Fibroblast of skin of right biceps (primary cell): ENCODE measurements around the gene EIF2S1.
"Not testable (repeated sequence)": the region's sequence is repeated elsewhere in the genome, so short reads cannot be mapped to it uniquely, and the experiment has no call there.

Experiments used
- DNase-seq: peaks from one replicate; pipeline ENCODE4 v3.0.0-alpha.2; 2013

Gene EIF2S1

GRCh38 chr14:67413806-67414769, 54.0 kb downstream of the EIF2S1 start:
- DNase-seq: peak; percentile 93

DNA sequence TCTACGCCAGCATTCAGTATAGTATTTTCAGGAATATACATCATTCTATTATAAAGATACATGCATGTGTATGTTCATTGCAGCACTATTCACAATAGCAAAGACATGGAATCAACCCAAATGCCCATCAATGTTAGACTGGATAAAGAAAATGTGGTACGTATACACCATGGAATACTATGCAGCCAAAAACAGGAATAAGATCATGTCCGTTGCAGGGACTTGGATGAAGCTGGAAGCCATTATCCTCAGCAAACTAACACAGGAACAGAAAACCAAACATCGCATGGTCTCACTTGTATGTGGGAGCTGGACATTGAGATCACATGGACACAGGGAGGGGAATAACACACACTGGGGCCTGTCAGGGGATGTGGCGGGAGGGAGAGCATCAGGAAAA, 55.5 kb downstream of the EIF2S1 start:
- not testable (repeated sequence) for DNase-seq

- DNase-seq: no peak
Observed at GRCh38 chr14:67416085-67416484, 56.0 kb downstream of the EIF2S1 start.

- no peak for DNase-seq
Observed at GRCh38 chr14:67416810-67417209, 56.7 kb downstream of the EIF2S1 start.

GRCh38 chr14:67417633-67418032, 57.5 kb downstream of the EIF2S1 start:
- no peak for DNase-seq

- DNase-seq: no peak
Observed at GRCh38 chr14:67418401-67419191, 58.5 kb downstream of the EIF2S1 start.

DNA sequence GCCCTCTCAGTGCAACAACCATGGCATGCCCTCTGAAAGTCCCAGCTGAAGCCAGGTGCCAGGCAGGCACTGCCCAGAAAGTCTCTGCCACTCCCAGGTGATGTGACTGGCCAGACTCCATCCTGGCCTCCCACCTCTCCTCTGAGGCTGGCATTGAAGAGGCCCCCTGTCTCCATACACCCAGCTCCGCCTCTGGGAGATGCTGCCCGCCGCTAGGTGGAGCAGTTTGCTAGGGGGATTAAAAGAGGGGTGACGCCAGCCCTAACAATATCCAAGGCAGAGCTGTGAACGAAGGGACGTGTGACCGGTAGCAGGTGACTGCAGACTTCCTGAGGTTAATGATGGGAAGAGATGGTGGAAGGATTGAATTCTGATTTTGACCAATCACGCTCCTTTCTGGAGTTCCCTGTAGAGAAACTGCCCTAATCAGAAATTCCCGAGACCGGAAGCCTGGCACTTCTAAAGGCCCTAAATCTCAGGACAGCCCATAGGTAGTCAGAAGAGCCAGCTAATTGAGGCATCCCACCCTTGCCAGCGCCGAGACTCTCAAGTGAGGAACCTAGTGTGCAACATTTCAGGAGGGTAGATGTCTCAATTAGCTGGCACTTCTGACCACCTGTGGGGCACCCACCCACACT, 60.1 kb downstream of the EIF2S1 start:
- no peak for DNase-seq

GRCh38 chr14:67421356-67422224, 61.5 kb downstream of the EIF2S1 start:
- DNase-seq: no peak

DNA sequence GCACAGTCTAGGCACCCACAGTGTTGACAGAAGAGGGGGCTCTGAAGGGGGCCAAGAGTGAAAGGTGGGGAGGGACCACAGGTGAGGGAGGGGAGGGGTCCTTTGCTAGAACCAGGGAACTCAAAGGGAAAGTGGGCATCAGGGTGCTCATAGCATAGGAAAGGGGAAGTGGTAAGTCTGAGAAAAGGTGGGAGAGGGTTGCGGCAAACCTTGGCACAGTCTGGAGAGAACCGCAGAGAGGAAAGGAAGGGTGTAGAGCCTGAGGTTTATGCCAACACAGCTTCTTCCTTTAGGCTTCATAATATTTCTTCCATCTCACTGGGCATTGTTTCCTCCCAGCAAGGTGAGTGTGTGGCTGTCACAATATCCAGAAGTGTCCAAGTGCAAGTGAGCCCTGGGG, 63.3 kb downstream of the EIF2S1 start:
- DNase-seq: no peak

GRCh38 chr14:67424539-67424938, 64.4 kb downstream of the EIF2S1 start:
- DNase-seq: no peak

GRCh38 chr14:67425608-67426007, 65.5 kb downstream of the EIF2S1 start:
- no peak for DNase-seq

DNA sequence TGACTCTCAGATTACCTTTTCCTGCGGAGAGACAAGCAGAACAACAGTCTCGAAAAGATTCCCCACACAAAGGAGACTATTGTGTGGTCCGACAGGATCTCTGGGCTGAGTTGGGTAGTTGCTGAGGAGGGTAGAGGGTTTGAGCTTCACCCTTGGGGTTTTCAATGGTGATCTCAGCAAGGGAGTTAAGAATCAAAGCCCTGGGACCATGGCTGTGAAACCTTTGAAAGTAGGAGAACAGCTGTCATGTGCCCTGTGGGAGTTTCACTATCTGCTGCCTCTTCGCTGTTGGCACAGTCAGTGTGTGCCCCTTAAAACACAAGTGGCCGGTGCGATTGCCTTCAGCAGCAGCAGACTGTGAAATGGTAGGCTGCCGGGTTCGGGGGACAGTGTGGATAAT, 66.0 kb downstream of the EIF2S1 start:
- DNase-seq: no peak

GRCh38 chr14:67426983-67427606, 67.0 kb downstream of the EIF2S1 start:
- peak; percentile 70 for DNase-seq

- DNase-seq: peak; percentile 61
Observed at GRCh38 chr14:67428501-67429031, 68.4 kb downstream of the EIF2S1 start.

GRCh38 chr14:67429510-67430205, 69.5 kb downstream of the EIF2S1 start:
- DNase-seq: peak; percentile 41

DNA sequence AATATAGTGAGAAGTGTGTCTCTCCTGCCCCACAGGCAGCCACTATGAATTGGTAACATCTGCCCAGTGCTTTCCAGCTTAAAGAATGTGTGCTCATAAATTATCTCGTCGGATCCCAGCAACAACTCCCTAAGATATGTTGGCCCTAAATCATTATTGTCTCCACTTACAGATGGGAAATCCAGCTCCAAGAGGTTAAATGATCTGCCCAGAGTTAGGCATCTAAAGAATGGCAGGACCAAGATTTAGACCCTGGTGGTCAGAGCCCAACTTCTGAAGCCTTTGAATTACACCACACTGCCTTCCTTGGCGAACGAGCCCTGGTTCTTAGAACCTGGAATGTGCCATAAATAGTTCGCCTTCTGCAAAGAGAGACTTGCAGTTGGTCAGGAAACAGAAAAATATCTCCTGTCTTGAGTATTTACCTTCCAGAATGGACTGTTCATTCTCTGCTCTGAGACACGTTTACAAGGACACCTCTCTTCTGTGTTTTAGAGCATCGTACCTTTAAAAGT, 72.0 kb downstream of the EIF2S1 start:
- peak; percentile 28 for DNase-seq

GRCh38 chr14:67435603-67436002, 75.5 kb downstream of the EIF2S1 start:
- DNase-seq: no peak
